Transverse colon (tissue), 4 donors: ENCODE results near the gene CSH2.
"Not testable (repeated sequence)": the region's sequence is repeated elsewhere in the genome, so short reads cannot be mapped to it uniquely, and the experiment has no call there.

Source experiments
- POLR2A ChIP-seq: fragments of 450-650 bp; IDR thresholded peaks from one replicate; pipeline ENCODE4 v1.6.1; 2016; ENCODE audit warnings: antibody characterized with exemption, mild to moderate bottlenecking, moderate library complexity
- POLR2AphosphoS5 ChIP-seq, 3 donors: sonication (generic); formaldehyde crosslinking; IDR thresholded peaks; one replicate each; pipeline ENCODE4 v1.6.1; 2016; ENCODE audit warnings: antibody characterized with exemption in 3 of 3
- TF ChIP-seq, protein P1 (sequence below), 5 experiments: fragments of 200-600 bp in 3 of 5; fragments of 450-650 bp in 2 of 5; sonication (generic) in 3 of 5; IDR thresholded peaks; 1 replicate in 2 of 5; 2 replicates in 3 of 5; pipeline ENCODE4 v1.5.1; 2016 to 2017; ENCODE audit warnings: antibody characterized with exemption in 5 of 5, inconsistent platforms in 3 of 5, mild to moderate bottlenecking in 2 of 5, moderate library complexity in 1 of 5

DNA sequence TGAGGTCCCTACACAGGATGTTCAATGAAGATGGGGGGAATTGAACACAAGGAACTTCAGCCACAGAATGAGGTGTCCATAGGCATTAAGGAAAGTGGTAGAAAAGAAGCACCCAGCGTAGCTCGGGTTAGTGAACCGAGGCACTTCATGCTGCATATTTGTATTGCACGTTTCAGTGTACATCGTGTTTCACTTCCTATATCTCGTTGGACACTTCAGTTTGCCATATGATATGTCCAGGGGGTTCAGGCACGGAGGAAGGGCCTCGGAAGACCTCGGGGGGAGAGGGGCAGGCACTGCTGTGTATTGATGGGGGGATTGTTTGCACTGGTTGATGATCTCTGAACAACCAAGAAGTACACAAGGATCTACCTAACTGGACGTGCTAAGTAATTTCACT is 42.3 kb upstream of the CSH2 start:
- TF ChIP-seq, protein P1, sequence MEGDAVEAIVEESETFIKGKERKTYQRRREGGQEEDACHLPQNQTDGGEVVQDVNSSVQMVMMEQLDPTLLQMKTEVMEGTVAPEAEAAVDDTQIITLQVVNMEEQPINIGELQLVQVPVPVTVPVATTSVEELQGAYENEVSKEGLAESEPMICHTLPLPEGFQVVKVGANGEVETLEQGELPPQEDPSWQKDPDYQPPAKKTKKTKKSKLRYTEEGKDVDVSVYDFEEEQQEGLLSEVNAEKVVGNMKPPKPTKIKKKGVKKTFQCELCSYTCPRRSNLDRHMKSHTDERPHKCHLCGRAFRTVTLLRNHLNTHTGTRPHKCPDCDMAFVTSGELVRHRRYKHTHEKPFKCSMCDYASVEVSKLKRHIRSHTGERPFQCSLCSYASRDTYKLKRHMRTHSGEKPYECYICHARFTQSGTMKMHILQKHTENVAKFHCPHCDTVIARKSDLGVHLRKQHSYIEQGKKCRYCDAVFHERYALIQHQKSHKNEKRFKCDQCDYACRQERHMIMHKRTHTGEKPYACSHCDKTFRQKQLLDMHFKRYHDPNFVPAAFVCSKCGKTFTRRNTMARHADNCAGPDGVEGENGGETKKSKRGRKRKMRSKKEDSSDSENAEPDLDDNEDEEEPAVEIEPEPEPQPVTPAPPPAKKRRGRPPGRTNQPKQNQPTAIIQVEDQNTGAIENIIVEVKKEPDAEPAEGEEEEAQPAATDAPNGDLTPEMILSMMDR (IDR thresholded peaks at IDR 0.05): not testable (repeated sequence)
- not testable (repeated sequence) for TF ChIP-seq POLR2AphosphoS5 (IDR thresholded peaks at IDR 0.05); POLR2A
